GM19023 (cell line): Measurements from ENCODE around the gene SOWAHA.
"Not testable (repeated sequence)": the region's sequence is repeated elsewhere in the genome, so short reads cannot be mapped to it uniquely, and the experiment has no call there.

Experiments used
- ATAC-seq: cut with Tn5 transposase; IDR thresholded peaks from one replicate; pipeline ENCODE4 v1.9.1; 2021; ENCODE audit warnings: mild to moderate bottlenecking, moderate library complexity; ENCODE audit not compliant: unreplicated experiment

Gene SOWAHA

GRCh38 chr5:132848270-132848669 is 35.2 kb downstream of the SOWAHA start:
- no peak for ATAC-seq

GRCh38 chr5:132849347-132849746 is 36.2 kb downstream of the SOWAHA start:
- ATAC-seq: no peak

- no peak for ATAC-seq
Measured at GRCh38 chr5:132850066-132850465, 37.0 kb downstream of the SOWAHA start.

GRCh38 chr5:132853323-132853722 is 40.2 kb downstream of the SOWAHA start:
- no peak for ATAC-seq

DNA sequence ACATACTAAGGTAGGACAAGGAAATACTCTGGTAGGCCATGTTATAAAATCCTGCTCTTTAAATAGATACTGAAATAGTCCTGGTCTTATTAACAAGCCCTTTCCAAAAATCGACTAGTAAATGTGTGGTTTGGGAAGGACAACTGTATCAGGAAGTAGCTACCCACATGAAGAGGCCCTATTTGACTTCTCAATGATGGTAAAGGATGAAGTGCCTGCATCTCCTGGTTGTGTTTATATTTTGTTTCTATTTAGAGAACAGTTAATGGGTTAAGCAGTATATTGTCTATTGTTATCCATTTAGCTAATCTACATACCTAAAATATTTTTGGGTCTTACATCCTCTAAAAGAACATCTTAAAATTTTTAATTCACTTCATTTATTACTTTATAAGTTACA is 40.7 kb downstream of the SOWAHA start:
- ATAC-seq: no peak

DNA sequence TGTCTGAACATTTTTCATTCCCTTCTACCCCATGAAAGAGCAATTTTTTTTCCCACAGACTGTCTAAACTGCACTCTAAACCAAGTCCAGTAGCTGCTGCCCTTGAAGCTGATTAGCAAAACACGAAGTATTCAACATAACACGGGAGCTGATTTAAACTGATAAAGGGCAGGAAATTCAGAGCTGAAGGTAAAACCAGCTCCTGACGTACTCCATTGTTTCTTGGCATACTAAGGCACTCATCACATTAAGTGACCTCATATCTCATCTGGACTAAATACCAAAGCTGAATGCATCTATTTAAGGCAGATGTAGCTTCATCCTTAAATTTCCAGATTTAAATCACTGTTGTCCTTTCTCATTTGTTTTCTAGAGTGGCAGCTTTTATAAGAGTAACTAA is 41.2 kb downstream of the SOWAHA start:
- no peak for ATAC-seq

DNA sequence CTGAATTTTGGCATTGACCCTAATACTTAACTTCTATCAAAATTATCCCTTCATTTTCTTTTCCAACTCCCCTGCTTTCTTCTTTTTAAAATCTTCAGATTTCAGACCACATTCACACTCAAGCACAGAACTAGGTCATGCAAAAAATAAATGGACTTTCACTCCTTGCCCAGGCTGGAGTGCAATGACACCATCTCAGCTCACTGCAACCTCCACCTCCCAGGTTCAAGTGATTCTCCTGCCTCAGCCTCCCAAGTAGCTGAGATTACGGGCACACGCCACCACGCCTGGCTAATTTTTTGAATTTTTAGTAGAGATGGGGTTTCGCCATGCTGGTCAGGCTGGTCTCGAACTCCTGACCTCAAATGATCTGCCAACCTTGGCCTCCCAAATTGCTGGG is 41.9 kb downstream of the SOWAHA start:
- not testable (repeated sequence) for ATAC-seq

DNA sequence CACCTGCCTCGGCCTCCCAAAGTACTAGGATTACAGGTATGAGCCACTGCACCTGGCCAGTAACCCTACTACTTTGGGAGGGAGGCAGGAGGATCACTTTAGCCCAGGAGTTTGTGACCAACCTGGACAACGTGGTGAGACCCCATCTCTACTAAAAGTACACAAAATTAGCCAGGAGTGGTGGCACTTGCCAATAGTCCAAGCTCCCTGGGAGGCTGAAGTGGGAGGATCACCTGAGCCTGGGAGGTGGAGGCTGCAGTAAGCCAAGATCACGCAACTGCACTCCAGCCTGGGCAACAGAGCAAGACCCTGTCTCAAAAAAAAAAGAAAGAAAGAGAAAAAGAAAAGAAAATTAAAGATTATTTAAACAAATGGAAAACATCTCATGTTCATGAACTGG is 42.9 kb downstream of the SOWAHA start:
- no peak for ATAC-seq

- ATAC-seq: no peak
Measured at GRCh38 chr5:132859889-132860437, 46.9 kb downstream of the SOWAHA start.

DNA sequence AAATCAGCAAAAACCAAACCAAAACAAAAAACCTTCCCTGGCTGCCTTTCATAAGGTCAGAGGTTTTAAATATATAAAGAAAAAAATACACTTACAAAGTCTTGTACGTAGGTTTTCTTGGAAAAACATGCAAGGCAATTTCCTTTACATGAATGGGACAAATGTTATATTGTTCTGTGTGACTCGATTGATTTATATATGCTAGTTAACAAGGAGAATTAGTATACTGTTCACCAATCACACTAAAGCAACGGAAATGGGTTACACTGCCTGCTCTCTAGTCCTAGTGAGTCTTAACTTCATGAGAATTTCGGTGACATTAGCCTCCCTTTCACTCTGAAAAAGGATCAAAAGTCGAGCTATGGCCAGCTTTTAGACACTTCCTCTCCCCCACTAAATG is 47.6 kb downstream of the SOWAHA start:
- ATAC-seq: no peak

GRCh38 chr5:132865668-132866341 is 52.7 kb downstream of the SOWAHA start:
- peak; percentile 39 for ATAC-seq
